SK-N-SH (cell line): ENCODE measurements around the gene CPNE7. TPM values are rescaled to one million over a fixed set of nuclear protein-coding genes. Genes with fewer than 3 reads are reported as not detected.

Experiments used
- CTCF ChIA-PET: fragments of 300-600, 350-600 bp; formaldehyde crosslinking; extraction: SDS; loops from one replicate; lab custom pipeline; 2021; lab: Yijun Ruan, JAX
- POLR2A ChIA-PET: fragments of 350-600 bp; sonication (Branson Sonifier 250); formaldehyde crosslinking; extraction: SDS; loops from one replicate; lab custom pipeline; 2020; ENCODE audit warnings: antibody characterized with exemption, inconsistent platforms; lab: Yijun Ruan, JAX
- DNase-seq: peaks from one replicate; pipeline ENCODE4 v3.0.0; 2012
- H2AFZ ChIP-seq: fragments of 200-600 bp; sonication (generic); 2 replicates; pipeline ENCODE4 v1.8.1; 2016; ENCODE audit warnings: antibody characterized with exemption, mild to moderate bottlenecking, low read depth
- H3F3A ChIP-seq: fragments of 200-600 bp; sonication (generic); replicated peaks from 2 replicates; pipeline ENCODE3; 2016; ENCODE audit warnings: antibody characterized with exemption, mild to moderate bottlenecking; ENCODE audit not compliant: insufficient read depth
- H3K27ac ChIP-seq, 2 experiments: fragments of 200-500 bp in 1 of 2; fragments of 200-600 bp in 1 of 2; sonication (Bioruptor generic) in 1 of 2; sonication (generic), shearing (Covaris generic) in 1 of 2; 2 replicates each; pipeline versions ENCODE4 v1.5.1 to v1.6.1; 2014 to 2016; ENCODE audit warnings: low read depth in 2 of 2, inconsistent platforms in 1 of 2, low read length in 1 of 2, mild to moderate bottlenecking in 1 of 2, mixed read lengths in 1 of 2
- H3K27me3 ChIP-seq: fragments of 200-600 bp; sonication (generic), shearing (Covaris generic); 2 replicates; pipeline ENCODE4 v1.6.1; 2016; ENCODE audit warnings: mixed run types; ENCODE audit not compliant: insufficient read depth
- H3K36me3 ChIP-seq, 2 experiments: fragments of 200-500 bp in 1 of 2; fragments of 200-600 bp in 1 of 2; sonication (Bioruptor generic) in 1 of 2; sonication (generic) in 1 of 2; replicated peaks in 1 of 2; 2 replicates each; pipeline versions ENCODE3 to v1.5.1; 2014 to 2016; ENCODE audit warnings: low read length in 1 of 2, mild to moderate bottlenecking in 1 of 2; ENCODE audit not compliant: insufficient read depth in 2 of 2, control insufficient read depth in 1 of 2
- H3K4me1 ChIP-seq, 2 experiments: fragments of 200-500 bp in 1 of 2; fragments of 200-600 bp in 1 of 2; sonication (Bioruptor generic) in 1 of 2; sonication (generic), shearing (Covaris generic) in 1 of 2; 2 replicates each; pipeline versions ENCODE4 v1.5.1 to v1.6.1; 2014 to 2016; ENCODE audit warnings: low read depth in 1 of 2, low read length in 1 of 2, mixed run types in 1 of 2; ENCODE audit not compliant: insufficient read depth in 2 of 2, control insufficient read depth in 1 of 2
- H3K4me2 ChIP-seq: fragments of 200-600 bp; sonication (generic), shearing (Covaris generic); 2 replicates; pipeline ENCODE4 v1.6.1; 2017; ENCODE audit warnings: mixed run types
- H3K4me3 ChIP-seq, 2 experiments: fragments of 200-500 bp in 1 of 2; fragments of 200-600 bp in 1 of 2; sonication (Bioruptor generic) in 1 of 2; sonication (generic), shearing (Covaris generic) in 1 of 2; 2 replicates each; pipeline versions ENCODE4 v1.5.1 to v1.8.1; 2014 to 2016; ENCODE audit warnings: low read depth in 2 of 2, inconsistent platforms in 1 of 2, low read length in 1 of 2, mild to moderate bottlenecking in 1 of 2, mixed read lengths in 1 of 2, moderate library complexity in 1 of 2
- H3K79me2 ChIP-seq: fragments of 200-600 bp; sonication (generic); 2 replicates; pipeline ENCODE4 v1.8.1; 2017; ENCODE audit warnings: mild to moderate bottlenecking; ENCODE audit not compliant: insufficient read depth
- H3K9ac ChIP-seq: fragments of 200-600 bp; sonication (generic); 2 replicates; pipeline ENCODE4 v1.6.1; 2017; ENCODE audit warnings: mixed run types
- H3K9me2 ChIP-seq: fragments of 200-600 bp; sonication (generic); 2 replicates; pipeline ENCODE4 v1.6.1; 2017; ENCODE audit warnings: mixed run types
- H3K9me3 ChIP-seq: fragments of 200-600 bp; sonication (generic); 2 replicates; pipeline ENCODE4 v1.6.1; 2017; ENCODE audit warnings: mixed run types, mild to moderate bottlenecking, moderate library complexity
- H4K20me1 ChIP-seq: fragments of 200-600 bp; sonication (generic); 2 replicates; pipeline ENCODE4 v1.6.1; 2017; ENCODE audit warnings: mild to moderate bottlenecking, mixed run types; ENCODE audit not compliant: insufficient read depth
- FOXJ3 ChIP-seq: sonication (generic); formaldehyde crosslinking; IDR thresholded peaks from 2 replicates; pipeline ENCODE4 v1.5.1; 2020; ENCODE audit warnings: mild to moderate bottlenecking, missing genetic modification reagents
- FOXM1 ChIP-seq: IDR thresholded peaks from 2 replicates; pipeline ENCODE4 v1.4.0; 2012; ENCODE audit warnings: low read depth, mild to moderate bottlenecking
- GABPA ChIP-seq: IDR thresholded peaks from 2 replicates; pipeline ENCODE4 v1.4.0; 2012; ENCODE audit warnings: low read depth, mild to moderate bottlenecking
- JUND ChIP-seq: IDR thresholded peaks from 2 replicates; pipeline ENCODE4 v1.4.0; 2012
- MXI1 ChIP-seq: IDR thresholded peaks from 2 replicates; pipeline ENCODE4 v1.6.1; 2012; ENCODE audit warnings: mild to moderate bottlenecking, low read depth, low read length, improper control_type of control experiment
- RFX5 ChIP-seq: IDR thresholded peaks from 2 replicates; pipeline ENCODE4 v1.6.1; 2012; ENCODE audit warnings: mild to moderate bottlenecking, improper control_type of control experiment, low read length
- SIN3A ChIP-seq: IDR thresholded peaks from 2 replicates; pipeline ENCODE4 v1.6.1; 2012; ENCODE audit warnings: low read depth, mild to moderate bottlenecking, low read length, moderate library complexity, borderline replicate concordance
- SMC3 ChIP-seq: IDR thresholded peaks from 2 replicates; pipeline ENCODE4 v1.6.1; 2012; ENCODE audit warnings: low read depth, low read length, improper control_type of control experiment
- TEAD4 ChIP-seq: IDR thresholded peaks from 2 replicates; pipeline ENCODE4 v1.4.0; 2012; ENCODE audit warnings: mild to moderate bottlenecking, borderline replicate concordance; ENCODE audit not compliant: insufficient read depth
- YY1 ChIP-seq: IDR thresholded peaks from 2 replicates; pipeline ENCODE4 v1.4.0; 2012; ENCODE audit warnings: low read depth, mild to moderate bottlenecking
- WGBS: methylation state at CpG from one replicate; pipeline ENCODE4 v1.1.6; 2017; ENCODE audit warnings: low lambda C conversion rate; 5-methylcytosine and 5-hydroxymethylcytosine counted together
- polyA plus RNA-seq, 3 experiments: library from polyadenylated mRNA; depleted of rRNA; stranded (reverse); fragments of >200 nt; gene quantifications; 2 replicates each; pipeline ENCODE4 v1.2.3, GENCODE V29; 2012
- small RNA-seq, 7 experiments: library from RNA; depleted of rRNA; stranded (forward); fragments of <200 nt; gene quantifications; one replicate each; pipeline ENCODE3, GENCODE V24; 2012
- TF ChIP-seq, protein P1 (sequence below): IDR thresholded peaks from 2 replicates; pipeline ENCODE4 v1.4.0; 2012; ENCODE audit warnings: low read depth, borderline replicate concordance
- TF ChIP-seq, protein P2 (sequence below): IDR thresholded peaks from 2 replicates; pipeline ENCODE4; 2012
- TF ChIP-seq, protein P3 (sequence below): IDR thresholded peaks from 2 replicates; pipeline ENCODE4 v1.4.0; 2012; ENCODE audit warnings: low read depth
- TF ChIP-seq, protein P4 (sequence below): IDR thresholded peaks from 2 replicates; pipeline ENCODE4 v1.6.1; 2012; ENCODE audit warnings: mild to moderate bottlenecking, low read depth, low read length, moderate library complexity

Gene CPNE7
- polyA plus RNA-seq, 1 of the 3 experiments (the other 2 are of a cell fraction), result 3.9 TPM

DNA sequence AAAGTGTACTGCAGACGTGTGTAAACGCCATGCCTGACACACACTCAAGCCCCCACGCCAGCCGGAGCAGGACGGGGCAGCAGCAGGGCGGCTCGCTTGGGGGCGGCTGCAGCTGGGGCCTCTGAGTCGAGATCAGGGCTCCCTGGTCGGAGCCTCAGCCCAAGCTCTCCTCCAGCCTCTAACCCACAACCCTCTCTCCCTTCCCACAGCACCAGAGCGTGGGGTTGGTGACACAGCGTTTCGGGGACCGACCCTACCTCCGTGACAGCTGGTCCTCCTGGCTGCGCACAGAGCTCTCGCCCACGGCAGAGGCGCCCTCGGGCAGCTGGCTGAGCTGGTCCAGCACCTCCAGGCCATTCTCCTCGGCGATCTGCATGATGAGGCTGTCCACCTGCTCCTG lies 70.7 kb downstream of the CPNE7 start:
- no peak for DNase-seq
- WGBS, result 92% methylated on average over 20 of the region's 22 CpGs
- CTCF ChIA-PET, result interaction anchor here (0.8 to 2.0 kb wide), 3 partner anchors 12 to 80 kb away, joined by 3 to 5 read pairs (median 3); no protein-coding TSS in a partner anchor

More for the DNA sequence above, 70.7 kb downstream of the CPNE7 start:
- no peaks in the 10 kb centered on the region for H3K27me3 ChIP-seq
- H3K4me1 ChIP-seq, result peaks cover 0 to 5% of the 10 kb centered on the region in 2 experiments; a peak in 1 of 4 replicates
- H3K9me2 ChIP-seq, result no peaks in the 10 kb centered on the region
- no peak overlapping the region for H2AFZ ChIP-seq
- H3K9ac ChIP-seq, result no peak overlapping the region
- H3K36me3 ChIP-seq, result peaks cover 5 to 32% of the 10 kb centered on the region in 2 experiments
- no peak overlapping the region for H3K27ac ChIP-seq
- TF ChIP-seq YY1, result no peak
- no peak for TF ChIP-seq SIN3A
- no peak for TF ChIP-seq GABPA
- no peak for TF ChIP-seq MXI1
- no peak for TF ChIP-seq SMC3
- TF ChIP-seq RFX5, result no peak
- TF ChIP-seq, protein P1, sequence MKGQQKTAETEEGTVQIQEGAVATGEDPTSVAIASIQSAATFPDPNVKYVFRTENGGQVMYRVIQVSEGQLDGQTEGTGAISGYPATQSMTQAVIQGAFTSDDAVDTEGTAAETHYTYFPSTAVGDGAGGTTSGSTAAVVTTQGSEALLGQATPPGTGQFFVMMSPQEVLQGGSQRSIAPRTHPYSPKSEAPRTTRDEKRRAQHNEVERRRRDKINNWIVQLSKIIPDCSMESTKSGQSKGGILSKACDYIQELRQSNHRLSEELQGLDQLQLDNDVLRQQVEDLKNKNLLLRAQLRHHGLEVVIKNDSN, result no peak
- TF ChIP-seq, protein P2, sequence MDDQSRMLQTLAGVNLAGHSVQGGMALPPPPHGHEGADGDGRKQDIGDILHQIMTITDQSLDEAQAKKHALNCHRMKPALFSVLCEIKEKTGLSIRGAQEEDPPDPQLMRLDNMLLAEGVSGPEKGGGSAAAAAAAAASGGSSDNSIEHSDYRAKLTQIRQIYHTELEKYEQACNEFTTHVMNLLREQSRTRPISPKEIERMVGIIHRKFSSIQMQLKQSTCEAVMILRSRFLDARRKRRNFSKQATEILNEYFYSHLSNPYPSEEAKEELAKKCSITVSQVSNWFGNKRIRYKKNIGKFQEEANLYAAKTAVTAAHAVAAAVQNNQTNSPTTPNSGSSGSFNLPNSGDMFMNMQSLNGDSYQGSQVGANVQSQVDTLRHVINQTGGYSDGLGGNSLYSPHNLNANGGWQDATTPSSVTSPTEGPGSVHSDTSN, result no peak
- TF ChIP-seq, protein P3, sequence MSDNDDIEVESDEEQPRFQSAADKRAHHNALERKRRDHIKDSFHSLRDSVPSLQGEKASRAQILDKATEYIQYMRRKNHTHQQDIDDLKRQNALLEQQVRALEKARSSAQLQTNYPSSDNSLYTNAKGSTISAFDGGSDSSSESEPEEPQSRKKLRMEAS, result no peak
- TF ChIP-seq, protein P4, sequence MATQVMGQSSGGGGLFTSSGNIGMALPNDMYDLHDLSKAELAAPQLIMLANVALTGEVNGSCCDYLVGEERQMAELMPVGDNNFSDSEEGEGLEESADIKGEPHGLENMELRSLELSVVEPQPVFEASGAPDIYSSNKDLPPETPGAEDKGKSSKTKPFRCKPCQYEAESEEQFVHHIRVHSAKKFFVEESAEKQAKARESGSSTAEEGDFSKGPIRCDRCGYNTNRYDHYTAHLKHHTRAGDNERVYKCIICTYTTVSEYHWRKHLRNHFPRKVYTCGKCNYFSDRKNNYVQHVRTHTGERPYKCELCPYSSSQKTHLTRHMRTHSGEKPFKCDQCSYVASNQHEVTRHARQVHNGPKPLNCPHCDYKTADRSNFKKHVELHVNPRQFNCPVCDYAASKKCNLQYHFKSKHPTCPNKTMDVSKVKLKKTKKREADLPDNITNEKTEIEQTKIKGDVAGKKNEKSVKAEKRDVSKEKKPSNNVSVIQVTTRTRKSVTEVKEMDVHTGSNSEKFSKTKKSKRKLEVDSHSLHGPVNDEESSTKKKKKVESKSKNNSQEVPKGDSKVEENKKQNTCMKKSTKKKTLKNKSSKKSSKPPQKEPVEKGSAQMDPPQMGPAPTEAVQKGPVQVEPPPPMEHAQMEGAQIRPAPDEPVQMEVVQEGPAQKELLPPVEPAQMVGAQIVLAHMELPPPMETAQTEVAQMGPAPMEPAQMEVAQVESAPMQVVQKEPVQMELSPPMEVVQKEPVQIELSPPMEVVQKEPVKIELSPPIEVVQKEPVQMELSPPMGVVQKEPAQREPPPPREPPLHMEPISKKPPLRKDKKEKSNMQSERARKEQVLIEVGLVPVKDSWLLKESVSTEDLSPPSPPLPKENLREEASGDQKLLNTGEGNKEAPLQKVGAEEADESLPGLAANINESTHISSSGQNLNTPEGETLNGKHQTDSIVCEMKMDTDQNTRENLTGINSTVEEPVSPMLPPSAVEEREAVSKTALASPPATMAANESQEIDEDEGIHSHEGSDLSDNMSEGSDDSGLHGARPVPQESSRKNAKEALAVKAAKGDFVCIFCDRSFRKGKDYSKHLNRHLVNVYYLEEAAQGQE, result no peak
- TF ChIP-seq TEAD4, result no peak
- no peak for TF ChIP-seq FOXM1
- no peak for TF ChIP-seq FOXJ3 (CRISPR knock-in tag)
- no peak for TF ChIP-seq JUND
- H3K79me2 ChIP-seq, result peaks cover 12% of the 10 kb centered on the region
- no peaks in the 10 kb centered on the region for H3K9me3 ChIP-seq
- H3K4me3 ChIP-seq, result no peak overlapping the region
- H3K4me2 ChIP-seq, result no peak overlapping the region
- H3F3A ChIP-seq, result peaks cover 6% of the 10 kb centered on the region
- H4K20me1 ChIP-seq, result peaks cover 6% of the 10 kb centered on the region
- POLR2A ChIA-PET, result interaction anchor here (1.3 kb wide), 1 partner anchor 11 kb away, joined by 4 read pairs; the partner anchor contains the start of genes CHMP1A and SPATA33

Small RNA genes lying within 50 kb of the gene (small RNA-seq; reads per million reads assigned to genes)
- gene SNORD68, result 0 reads per million in 7 experiments

Other genes starting within 250 kb of the CPNE7 start
- gene ANKRD11, start 85.2 kb upstream of the CPNE7 start, polyA plus RNA-seq (2012; rRNA removed), result 31.1 and 50.2 TPM in 2 replicates
- 100 and 107 TPM in 2 replicates for gene SPG7, start 67.4 kb upstream of the CPNE7 start, polyA plus RNA-seq (2012; rRNA removed)
- gene RPL13, start 15.1 kb upstream of the CPNE7 start, polyA plus RNA-seq (2012; rRNA removed), result 3,540 and 4,635 TPM in 2 replicates
- gene DPEP1, start 37.9 kb downstream of the CPNE7 start, polyA plus RNA-seq (2012; rRNA removed), result 0.05 TPM in 1 of 2 replicates, not detected in the other
- 138 and 143 TPM in 2 replicates for gene CHMP1A, start 82.0 kb downstream of the CPNE7 start, polyA plus RNA-seq (2012; rRNA removed)
- gene SPATA33, start 82.1 kb downstream of the CPNE7 start, polyA plus RNA-seq (2012; rRNA removed), result 7.2 and 8.5 TPM in 2 replicates
- gene CDK10, start 110.9 kb downstream of the CPNE7 start, polyA plus RNA-seq (2012; rRNA removed), result 84.7 and 94.5 TPM in 2 replicates
- gene SPATA2L, start 125.9 kb downstream of the CPNE7 start, polyA plus RNA-seq (2012; rRNA removed), result 7.8 and 8.6 TPM in 2 replicates
- gene VPS9D1, start 145.1 kb downstream of the CPNE7 start, polyA plus RNA-seq (2012; rRNA removed), result 9.2 and 10.1 TPM in 2 replicates
- gene ZNF276, start 145.8 kb downstream of the CPNE7 start, polyA plus RNA-seq (2012; rRNA removed), result 24.9 and 27.0 TPM in 2 replicates
- 21.5 and 23.9 TPM in 2 replicates for gene FANCA, start 240.9 kb downstream of the CPNE7 start, polyA plus RNA-seq (2012; rRNA removed)